HepG2 (cell line): ENCODE data around the gene CHST4. TPM values are rescaled to one million over a fixed set of nuclear protein-coding genes. Genes with fewer than 3 reads are reported as not detected.

ENCODE experiments used
- CCDC6 ChIP-seq: sonication (generic); formaldehyde crosslinking; IDR thresholded peaks from 2 replicates; pipeline ENCODE4 v1.8.1; 2022; ENCODE audit warnings: mild to moderate bottlenecking, missing genetic modification reagents, moderate library complexity
- HNRNPK ChIP-seq: fragments of 200-400 bp; formaldehyde crosslinking; IDR thresholded peaks from 2 replicates; pipeline ENCODE4 v1.6.1; 2018; ENCODE audit warnings: low read length, low read depth, moderate library complexity, mild to moderate bottlenecking; ENCODE audit not compliant: poor library complexity, severe bottlenecking
- MBNL3 ChIP-seq: fragments of 250-450 bp; sonication (Bioruptor Pico); conservative IDR thresholded peaks from 2 replicates; pipeline ENCODE4 v1.8.0; 2022; ENCODE audit warnings: mild to moderate bottlenecking, inconsistent platforms
- MEIS1 ChIP-seq: sonication (generic); formaldehyde crosslinking; IDR thresholded peaks from 2 replicates; pipeline ENCODE4 v1.9.0; 2021; ENCODE audit warnings: mild to moderate bottlenecking, missing genetic modification reagents, moderate library complexity, borderline replicate concordance
- PHF20 ChIP-seq: sonication (generic); formaldehyde crosslinking; IDR thresholded peaks from 2 replicates; pipeline ENCODE4 v1.5.0; 2020; ENCODE audit warnings: mild to moderate bottlenecking, missing genetic modification reagents
- SRF ChIP-seq: IDR thresholded peaks from 2 replicates; pipeline ENCODE4 v1.6.1; 2011; ENCODE audit warnings: mild to moderate bottlenecking, low read depth, low read length, moderate library complexity
- TP53 ChIP-seq: sonication (generic); formaldehyde crosslinking; conservative IDR thresholded peaks from 2 replicates; pipeline ENCODE4 v1.4.0; 2020; ENCODE audit warnings: missing genetic modification reagents
- ZFP36L2 ChIP-seq: sonication (generic); formaldehyde crosslinking; IDR thresholded peaks from 2 replicates; pipeline ENCODE4 v1.4.0; 2020; ENCODE audit warnings: missing genetic modification reagents
- ZFP41 ChIP-seq: sonication (generic); formaldehyde crosslinking; IDR thresholded peaks from 2 replicates; pipeline ENCODE4 v1.4.0; 2020; ENCODE audit warnings: mild to moderate bottlenecking, missing genetic modification reagents, borderline replicate concordance
- ZFP82 ChIP-seq: sonication (generic); formaldehyde crosslinking; IDR thresholded peaks from 2 replicates; pipeline ENCODE4 v1.5.1; 2020; ENCODE audit warnings: mild to moderate bottlenecking, missing genetic modification reagents, borderline replicate concordance
- ZNF230 ChIP-seq: sonication (generic); formaldehyde crosslinking; IDR thresholded peaks from 2 replicates; pipeline ENCODE4 v1.4.0; 2020; ENCODE audit warnings: mild to moderate bottlenecking, missing genetic modification reagents
- ZNF7 ChIP-seq: IDR thresholded peaks from 2 replicates; pipeline ENCODE4 v1.6.1; 2016; ENCODE audit warnings: missing biosample characterization, missing genetic modification reagents
- ZNF749 ChIP-seq: sonication (generic); formaldehyde crosslinking; IDR thresholded peaks from 2 replicates; pipeline ENCODE4 v1.8.0; 2022; ENCODE audit warnings: mild to moderate bottlenecking, missing genetic modification reagents, moderate library complexity, borderline replicate concordance
- ZNF776 ChIP-seq: sonication (generic); formaldehyde crosslinking; IDR thresholded peaks from 2 replicates; pipeline ENCODE4 v1.4.0; 2020; ENCODE audit warnings: mild to moderate bottlenecking, missing genetic modification reagents
- ZNF883 ChIP-seq: sonication (generic); formaldehyde crosslinking; IDR thresholded peaks from 2 replicates; pipeline ENCODE4 v1.5.1; 2020; ENCODE audit warnings: mild to moderate bottlenecking, missing genetic modification reagents; ENCODE audit errors: not compliant biosample characterization
- polyA plus RNA-seq, 8 experiments: library from polyadenylated mRNA; depleted of rRNA in 3 of 8; stranded (reverse) in 7 of 8; unstranded in 1 of 8; fragments of >200 nt; fragmentation: Illumina TruSeq in 4 of 8; extraction: Trizol in 4 of 8; gene quantifications; 2 replicates each; pipeline versions ENCODE4 v1.2.1 to v1.2.3, GENCODE V29; 2011 to 2016; ENCODE audit warnings: low read depth in 4 of 8, missing spikeins in 1 of 8, mixed read lengths in 1 of 8; ENCODE audit not compliant: insufficient read depth in 1 of 8
- total RNA-seq, 5 experiments: library from RNA; depleted of rRNA; stranded (reverse); fragments of >200 nt; fragmentation: Illumina TruSeq; extraction: Trizol; gene quantifications; 2 replicates each; pipeline ENCODE4 v1.2.3, GENCODE V29; 2016; ENCODE audit warnings: low read depth in 1 of 5
- TF ChIP-seq, protein P1 (sequence below): sonication (generic); formaldehyde crosslinking; IDR thresholded peaks from 2 replicates; pipeline ENCODE4 v1.4.0; 2020; ENCODE audit warnings: missing genetic modification reagents, borderline replicate concordance
- TF ChIP-seq, protein P2 (sequence below): sonication (generic); formaldehyde crosslinking; IDR thresholded peaks from 2 replicates; pipeline ENCODE4 v1.4.0; 2020; ENCODE audit warnings: missing genetic modification reagents, borderline replicate concordance
- TF ChIP-seq, protein P3 (sequence below): sonication (generic); formaldehyde crosslinking; IDR thresholded peaks from 2 replicates; pipeline ENCODE4 v1.5.1; 2020; ENCODE audit warnings: missing genetic modification reagents, mild to moderate bottlenecking, borderline replicate concordance
- TF ChIP-seq, protein P4 (sequence below): IDR thresholded peaks from 2 replicates; pipeline ENCODE4 v1.6.1; 2016
- TF ChIP-seq, protein P5 (sequence below): IDR thresholded peaks from 2 replicates; pipeline ENCODE4 v1.6.1; 2016; ENCODE audit warnings: mild to moderate bottlenecking

CHST4 gene
- total and polyA plus RNA-seq, 2 of the 13 experiments (the other 11 are each of a cell fraction or from before 2014, with no cell fraction given): not detected

DNA sequence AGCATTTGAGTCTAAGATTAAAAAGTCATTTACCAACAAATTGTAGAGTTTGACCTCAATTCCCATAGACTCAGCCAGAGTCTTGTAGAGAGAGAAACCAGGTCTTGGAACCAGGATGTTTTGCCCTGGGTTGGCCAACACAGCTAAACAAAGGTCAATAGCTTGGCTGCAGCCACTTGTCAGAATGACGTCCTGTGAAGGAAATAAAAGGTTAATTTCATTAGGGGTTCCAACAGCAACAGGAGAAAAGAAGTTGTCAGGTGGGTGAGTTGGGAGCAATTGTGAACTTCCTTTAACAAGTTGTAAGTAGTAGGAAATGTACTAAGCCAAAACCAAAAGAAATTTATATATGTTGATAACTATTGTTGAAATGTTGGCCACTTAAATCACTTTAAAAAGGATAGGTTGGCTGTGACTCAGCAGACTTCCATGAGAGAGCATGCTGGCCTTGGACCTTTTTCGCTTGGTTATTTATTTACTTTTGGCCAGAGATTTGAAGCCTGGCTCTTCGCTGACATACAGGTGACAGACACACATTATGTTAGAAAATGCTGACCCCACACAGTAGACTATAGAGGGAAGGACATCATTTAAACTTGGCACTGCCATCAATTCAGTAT, 46.4 kb downstream of the CHST4 start (continued):
- TF ChIP-seq, protein P1, sequence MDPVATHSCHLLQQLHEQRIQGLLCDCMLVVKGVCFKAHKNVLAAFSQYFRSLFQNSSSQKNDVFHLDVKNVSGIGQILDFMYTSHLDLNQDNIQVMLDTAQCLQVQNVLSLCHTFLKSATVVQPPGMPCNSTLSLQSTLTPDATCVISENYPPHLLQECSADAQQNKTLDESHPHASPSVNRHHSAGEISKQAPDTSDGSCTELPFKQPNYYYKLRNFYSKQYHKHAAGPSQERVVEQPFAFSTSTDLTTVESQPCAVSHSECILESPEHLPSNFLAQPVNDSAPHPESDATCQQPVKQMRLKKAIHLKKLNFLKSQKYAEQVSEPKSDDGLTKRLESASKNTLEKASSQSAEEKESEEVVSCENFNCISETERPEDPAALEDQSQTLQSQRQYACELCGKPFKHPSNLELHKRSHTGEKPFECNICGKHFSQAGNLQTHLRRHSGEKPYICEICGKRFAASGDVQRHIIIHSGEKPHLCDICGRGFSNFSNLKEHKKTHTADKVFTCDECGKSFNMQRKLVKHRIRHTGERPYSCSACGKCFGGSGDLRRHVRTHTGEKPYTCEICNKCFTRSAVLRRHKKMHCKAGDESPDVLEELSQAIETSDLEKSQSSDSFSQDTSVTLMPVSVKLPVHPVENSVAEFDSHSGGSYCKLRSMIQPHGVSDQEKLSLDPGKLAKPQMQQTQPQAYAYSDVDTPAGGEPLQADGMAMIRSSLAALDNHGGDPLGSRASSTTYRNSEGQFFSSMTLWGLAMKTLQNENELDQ: no peak
- TF ChIP-seq ZNF7 (CRISPR knock-in tag): no peak
- TF ChIP-seq ZFP36L2 (CRISPR knock-in tag): no peak
- TF ChIP-seq, protein P2, sequence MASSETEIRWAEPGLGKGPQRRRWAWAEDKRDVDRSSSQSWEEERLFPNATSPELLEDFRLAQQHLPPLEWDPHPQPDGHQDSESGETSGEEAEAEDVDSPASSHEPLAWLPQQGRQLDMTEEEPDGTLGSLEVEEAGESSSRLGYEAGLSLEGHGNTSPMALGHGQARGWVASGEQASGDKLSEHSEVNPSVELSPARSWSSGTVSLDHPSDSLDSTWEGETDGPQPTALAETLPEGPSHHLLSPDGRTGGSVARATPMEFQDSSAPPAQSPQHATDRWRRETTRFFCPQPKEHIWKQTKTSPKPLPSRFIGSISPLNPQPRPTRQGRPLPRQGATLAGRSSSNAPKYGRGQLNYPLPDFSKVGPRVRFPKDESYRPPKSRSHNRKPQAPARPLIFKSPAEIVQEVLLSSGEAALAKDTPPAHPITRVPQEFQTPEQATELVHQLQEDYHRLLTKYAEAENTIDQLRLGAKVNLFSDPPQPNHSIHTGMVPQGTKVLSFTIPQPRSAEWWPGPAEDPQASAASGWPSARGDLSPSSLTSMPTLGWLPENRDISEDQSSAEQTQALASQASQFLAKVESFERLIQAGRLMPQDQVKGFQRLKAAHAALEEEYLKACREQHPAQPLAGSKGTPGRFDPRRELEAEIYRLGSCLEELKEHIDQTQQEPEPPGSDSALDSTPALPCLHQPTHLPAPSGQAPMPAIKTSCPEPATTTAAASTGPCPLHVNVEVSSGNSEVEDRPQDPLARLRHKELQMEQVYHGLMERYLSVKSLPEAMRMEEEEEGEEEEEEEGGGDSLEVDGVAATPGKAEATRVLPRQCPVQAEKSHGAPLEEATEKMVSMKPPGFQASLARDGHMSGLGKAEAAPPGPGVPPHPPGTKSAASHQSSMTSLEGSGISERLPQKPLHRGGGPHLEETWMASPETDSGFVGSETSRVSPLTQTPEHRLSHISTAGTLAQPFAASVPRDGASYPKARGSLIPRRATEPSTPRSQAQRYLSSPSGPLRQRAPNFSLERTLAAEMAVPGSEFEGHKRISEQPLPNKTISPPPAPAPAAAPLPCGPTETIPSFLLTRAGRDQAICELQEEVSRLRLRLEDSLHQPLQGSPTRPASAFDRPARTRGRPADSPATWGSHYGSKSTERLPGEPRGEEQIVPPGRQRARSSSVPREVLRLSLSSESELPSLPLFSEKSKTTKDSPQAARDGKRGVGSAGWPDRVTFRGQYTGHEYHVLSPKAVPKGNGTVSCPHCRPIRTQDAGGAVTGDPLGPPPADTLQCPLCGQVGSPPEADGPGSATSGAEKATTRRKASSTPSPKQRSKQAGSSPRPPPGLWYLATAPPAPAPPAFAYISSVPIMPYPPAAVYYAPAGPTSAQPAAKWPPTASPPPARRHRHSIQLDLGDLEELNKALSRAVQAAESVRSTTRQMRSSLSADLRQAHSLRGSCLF: peak; percentile 1; the same call in 1 of the 2 replicates
- TF ChIP-seq CCDC6 (CRISPR knock-in tag): no peak
- TF ChIP-seq ZFP41 (CRISPR knock-in tag): no peak
- TF ChIP-seq ZNF749 (CRISPR knock-in tag): no peak
- no peak for TF ChIP-seq MBNL3 (CRISPR knock-in tag)
- TF ChIP-seq, protein P3, sequence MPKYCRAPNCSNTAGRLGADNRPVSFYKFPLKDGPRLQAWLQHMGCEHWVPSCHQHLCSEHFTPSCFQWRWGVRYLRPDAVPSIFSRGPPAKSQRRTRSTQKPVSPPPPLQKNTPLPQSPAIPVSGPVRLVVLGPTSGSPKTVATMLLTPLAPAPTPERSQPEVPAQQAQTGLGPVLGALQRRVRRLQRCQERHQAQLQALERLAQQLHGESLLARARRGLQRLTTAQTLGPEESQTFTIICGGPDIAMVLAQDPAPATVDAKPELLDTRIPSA (CRISPR knock-in tag): no peak
- TF ChIP-seq SRF: no peak
- TF ChIP-seq TP53 (CRISPR knock-in tag): peak; percentile 68; the same call in 1 of the 2 replicates
- TF ChIP-seq ZFP82 (CRISPR knock-in tag): no peak
- no peak for TF ChIP-seq ZNF776 (CRISPR knock-in tag)
- no peak for TF ChIP-seq ZNF883
- TF ChIP-seq, protein P4, sequence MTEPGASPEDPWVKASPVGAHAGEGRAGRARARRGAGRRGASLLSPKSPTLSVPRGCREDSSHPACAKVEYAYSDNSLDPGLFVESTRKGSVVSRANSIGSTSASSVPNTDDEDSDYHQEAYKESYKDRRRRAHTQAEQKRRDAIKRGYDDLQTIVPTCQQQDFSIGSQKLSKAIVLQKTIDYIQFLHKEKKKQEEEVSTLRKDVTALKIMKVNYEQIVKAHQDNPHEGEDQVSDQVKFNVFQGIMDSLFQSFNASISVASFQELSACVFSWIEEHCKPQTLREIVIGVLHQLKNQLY (CRISPR knock-in tag): peak; percentile 53; the same call in 1 of the 2 replicates
- TF ChIP-seq ZNF230 (CRISPR knock-in tag): no peak
- TF ChIP-seq, protein P5, sequence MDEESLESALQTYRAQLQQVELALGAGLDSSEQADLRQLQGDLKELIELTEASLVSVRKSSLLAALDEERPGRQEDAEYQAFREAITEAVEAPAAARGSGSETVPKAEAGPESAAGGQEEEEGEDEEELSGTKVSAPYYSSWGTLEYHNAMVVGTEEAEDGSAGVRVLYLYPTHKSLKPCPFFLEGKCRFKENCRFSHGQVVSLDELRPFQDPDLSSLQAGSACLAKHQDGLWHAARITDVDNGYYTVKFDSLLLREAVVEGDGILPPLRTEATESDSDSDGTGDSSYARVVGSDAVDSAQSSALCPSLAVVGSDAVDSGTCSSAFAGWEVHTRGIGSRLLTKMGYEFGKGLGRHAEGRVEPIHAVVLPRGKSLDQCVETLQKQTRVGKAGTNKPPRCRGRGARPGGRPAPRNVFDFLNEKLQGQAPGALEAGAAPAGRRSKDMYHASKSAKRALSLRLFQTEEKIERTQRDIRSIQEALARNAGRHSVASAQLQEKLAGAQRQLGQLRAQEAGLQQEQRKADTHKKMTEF: peak; percentile 73
- no peak for TF ChIP-seq PHF20 (CRISPR knock-in tag)
- peak; percentile 97 for TF ChIP-seq MEIS1
- TF ChIP-seq HNRNPK: no peak
